Common myeloid progenitor, CD34-positive (primary cell): ENCODE data around the gene SULT1A1.
"Not testable (repeated sequence)": the region's sequence is repeated elsewhere in the genome, so short reads cannot be mapped to it uniquely, and the experiment has no call there.

Experiments
- CTCF ChIA-PET: fragments of 350-600 bp; sonication (Branson Sonifier 250); formaldehyde crosslinking; loops from one replicate; lab custom pipeline; 2021; ENCODE audit warnings: antibody characterized with exemption; lab: Charles Lee
- POLR2A ChIA-PET: fragments of 350-600 bp; sonication (Branson Sonifier 250); formaldehyde crosslinking; loops from one replicate; lab custom pipeline; 2021; ENCODE audit warnings: antibody characterized with exemption; lab: Charles Lee
- DNase-seq, 3 donors: peaks; one replicate each; pipeline versions ENCODE4 v3.0.0 to v3.0.0-alpha.2; 2013
- H3K27ac ChIP-seq, 2 experiments: 1 replicate in 1 of 2; 2 replicates in 1 of 2; pipeline ENCODE4 v1.7.0; 2013; ENCODE audit warnings: inconsistent platforms in 2 of 2, low read length in 2 of 2, mild to moderate bottlenecking in 2 of 2, low read depth in 1 of 2, moderate library complexity in 1 of 2; ENCODE audit not compliant: severe bottlenecking in 2 of 2, insufficient read depth in 1 of 2, poor library complexity in 1 of 2
- H3K27me3 ChIP-seq, 5 experiments: replicated peaks in 2 of 5; 1 replicate in 3 of 5; 2 replicates in 2 of 5; pipeline versions ENCODE4 v1.6.1 to v1.7.0; 2013; ENCODE audit warnings: low read length in 4 of 5, mild to moderate bottlenecking in 2 of 5, moderate library complexity in 2 of 5, inconsistent platforms in 1 of 5; ENCODE audit not compliant: insufficient read depth in 5 of 5, control insufficient read depth in 4 of 5
- H3K36me3 ChIP-seq, 4 experiments: 1 replicate in 2 of 4; 2 replicates in 2 of 4; pipeline versions ENCODE4 v1.6.1 to v1.7.0; 2013; ENCODE audit warnings: low read length in 3 of 4, control low read depth in 1 of 4, mild to moderate bottlenecking in 1 of 4; ENCODE audit not compliant: control insufficient read depth in 4 of 4, insufficient read depth in 4 of 4
- H3K4me1 ChIP-seq, 4 experiments: 1 replicate in 3 of 4; 2 replicates in 1 of 4; pipeline versions ENCODE4 v1.6.1 to v1.7.1; 2013; ENCODE audit warnings: low read length in 3 of 4, mild to moderate bottlenecking in 3 of 4, control low read depth in 1 of 4, inconsistent platforms in 1 of 4, moderate library complexity in 1 of 4; ENCODE audit not compliant: control insufficient read depth in 4 of 4, insufficient read depth in 4 of 4; ENCODE audit errors: control extremely low read depth in 1 of 4
- H3K4me3 ChIP-seq, 7 experiments: 1 replicate in 4 of 7; 2 replicates in 3 of 7; pipeline versions ENCODE4 v1.5.1 to v1.7.0; 2013; ENCODE audit warnings: mild to moderate bottlenecking in 7 of 7, low read length in 6 of 7, moderate library complexity in 6 of 7, inconsistent platforms in 2 of 7, low read depth in 2 of 7, control low read depth in 1 of 7; ENCODE audit not compliant: insufficient read depth in 4 of 7, control insufficient read depth in 1 of 7; ENCODE audit errors: extremely low read depth in 1 of 7
- H3K9me3 ChIP-seq, 5 experiments: 1 replicate in 4 of 5; 2 replicates in 1 of 5; pipeline versions ENCODE4 v1.6.1 to v1.7.1; 2013; ENCODE audit warnings: low read length in 4 of 5, mild to moderate bottlenecking in 2 of 5, inconsistent platforms in 1 of 5, low read depth in 1 of 5, moderate library complexity in 1 of 5; ENCODE audit not compliant: control insufficient read depth in 4 of 5, insufficient read depth in 2 of 5; ENCODE audit errors: control extremely low read depth in 1 of 5
- WGBS: methylation state at CpG from one replicate; pipeline ENCODE4 v1.1.5; 2013; ENCODE audit not compliant: insufficient coverage; 5-methylcytosine and 5-hydroxymethylcytosine counted together

Gene SULT1A1

DNA sequence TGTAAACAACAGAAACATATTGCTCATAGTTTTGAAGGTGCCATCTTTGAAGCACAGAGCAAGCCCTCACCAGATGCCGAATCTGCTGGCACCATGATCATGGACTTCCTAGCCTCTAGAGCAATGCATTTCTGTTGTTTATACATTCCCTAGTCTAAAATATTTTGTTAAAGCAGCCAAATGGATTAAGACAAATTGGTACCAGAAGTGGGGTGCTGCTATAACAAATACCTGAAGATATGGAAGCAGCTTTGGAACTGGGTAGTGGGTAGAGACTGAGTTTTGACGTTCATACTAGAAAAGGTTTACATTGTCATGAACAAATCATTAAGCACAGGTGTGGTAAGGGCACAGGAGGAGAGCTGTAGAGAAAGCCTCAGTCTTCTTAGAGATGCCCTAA, 42.6 kb downstream of the SULT1A1 start:
- ChIA-PET POLR2A (no interaction called here), CTCF (no interaction called here)
- Histone ChIP-seq H3K4me3 (no peak overlapping the region), H3K4me1 (no peaks in the 10 kb centered on the region), H3K36me3 (peaks cover 5 to 17% (median 8%) of the 10 kb centered on the region in 4 experiments), H3K27ac (no peak overlapping the region), H3K9me3 (peaks cover 0 to 14% (median 8%) of the 10 kb centered on the region in 5 experiments), H3K27me3 (no peaks in the 10 kb centered on the region)
- 100% methylated on average over 1 of the region's 2 CpGs for WGBS
- no peak for DNase-seq

GRCh38 chr16:28566233-28566925, 43.5 kb downstream of the SULT1A1 start:
- Histone ChIP-seq H3K36me3 (peaks cover 5 to 17% (median 9%) of the 10 kb centered on the region in 4 experiments), H3K9me3 (peaks cover 0 to 14% (median 8%) of the 10 kb centered on the region in 5 experiments)
- CTCF ChIA-PET, POLR2A ChIA-PET, H3K4me1 ChIP-seq, DNase-seq, H3K4me3 ChIP-seq, H3K27ac ChIP-seq, H3K27me3 ChIP-seq: not testable (repeated sequence)
- 100% methylated on average over 3 of the region's 4 CpGs for WGBS

DNA sequence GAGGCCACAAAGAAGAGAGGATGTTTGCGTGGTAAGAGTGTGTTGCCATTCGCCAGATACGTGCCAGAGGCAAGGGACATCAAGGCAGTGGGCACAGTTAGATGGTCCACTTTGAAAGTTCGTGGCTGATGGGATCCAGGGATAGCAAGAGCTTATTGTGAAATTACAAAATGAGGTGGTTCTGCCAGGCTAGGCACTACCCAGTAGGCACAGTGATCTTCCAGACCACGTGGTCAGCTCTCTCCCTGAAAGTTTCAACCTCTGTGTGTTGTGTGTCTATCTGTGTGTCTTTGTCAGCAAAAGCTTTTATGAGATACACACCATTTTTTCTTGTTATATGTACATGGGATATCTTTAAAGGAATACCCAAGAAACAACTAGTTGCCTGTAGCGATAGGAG, 46.6 kb downstream of the SULT1A1 start:
- 100% methylated on average over 2 of the region's 6 CpGs for WGBS
- Histone ChIP-seq H3K4me1 (no peaks in the 10 kb centered on the region), H3K4me3 (no peak overlapping the region), H3K36me3 (peaks cover 5 to 27% (median 17%) of the 10 kb centered on the region in 4 experiments), H3K9me3 (peaks cover 0 to 14% (median 8%) of the 10 kb centered on the region in 5 experiments), H3K27ac (no peak overlapping the region), H3K27me3 (no peaks in the 10 kb centered on the region)
- DNase-seq, result no peak
- CTCF ChIA-PET, result no interaction called here
- POLR2A ChIA-PET, result no interaction called here

DNA sequence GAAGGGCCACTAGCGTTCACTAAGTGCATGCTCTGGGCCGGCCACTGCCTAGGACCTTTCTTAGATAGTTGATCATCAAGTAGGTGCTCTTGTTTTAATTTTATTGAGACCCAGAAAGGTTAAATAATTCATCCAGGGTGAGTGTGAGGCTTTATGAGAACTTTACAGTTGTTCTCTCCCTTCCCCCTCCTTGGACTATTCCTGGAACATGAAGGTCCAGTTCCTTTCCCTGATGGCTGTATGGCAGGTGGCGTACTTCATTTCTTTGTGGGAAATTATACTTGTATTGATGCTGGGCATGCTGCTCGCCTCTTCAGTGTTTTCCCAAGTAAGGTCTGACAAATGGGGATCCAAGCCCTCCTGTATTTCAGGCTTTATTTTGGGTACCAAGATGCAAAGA, 47.6 kb downstream of the SULT1A1 start:
- no peaks in the 10 kb centered on the region for H3K4me1 ChIP-seq
- CTCF ChIA-PET, result no interaction called here
- POLR2A ChIA-PET, result no interaction called here
- H3K9me3 ChIP-seq, result peaks cover 0 to 9% (median 5%) of the 10 kb centered on the region in 5 experiments
- peaks cover 3 to 34% (median 22%) of the 10 kb centered on the region in 4 experiments for H3K36me3 ChIP-seq
- no peak for DNase-seq
- H3K27me3 ChIP-seq, result no peaks in the 10 kb centered on the region
- no peak overlapping the region for H3K27ac ChIP-seq
- no CpG with 5 or more reads among the region's 4 CpGs for WGBS
- no peak overlapping the region for H3K4me3 ChIP-seq

DNA sequence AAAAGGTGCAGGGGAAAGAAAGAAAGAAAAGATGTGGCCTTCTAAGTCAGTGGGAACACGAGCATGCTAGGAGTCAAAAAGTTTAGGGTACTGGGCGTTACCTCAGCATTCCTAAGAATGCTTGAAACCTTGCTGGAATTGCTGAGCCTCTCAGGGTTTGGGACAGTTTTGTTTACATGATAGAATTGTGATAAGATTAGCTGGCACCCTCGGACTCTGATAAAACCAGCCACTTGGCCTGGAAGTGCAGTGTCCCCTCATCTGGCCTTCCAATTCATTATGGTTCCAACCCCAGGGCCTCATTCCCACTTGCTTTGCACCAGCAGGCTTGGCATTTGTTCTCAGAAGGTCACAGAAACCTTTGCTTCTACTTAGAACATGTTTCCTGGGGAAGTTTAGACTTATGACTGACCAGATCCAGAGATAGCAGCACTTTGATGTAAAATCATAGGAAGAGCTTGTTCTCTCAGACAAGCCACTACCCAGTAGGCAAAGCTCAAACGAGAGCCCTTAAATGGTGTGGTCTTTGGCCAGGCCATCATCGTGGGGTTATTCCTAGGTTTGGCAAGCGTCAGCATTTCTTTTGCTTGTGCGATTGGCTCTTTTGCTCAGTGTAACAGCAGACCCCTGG, 48.2 kb downstream of the SULT1A1 start:
- Histone ChIP-seq H3K4me3 (no peak overlapping the region), H3K27me3 (no peaks in the 10 kb centered on the region), H3K27ac (no peak overlapping the region), H3K36me3 (peaks cover 3 to 35% (median 25%) of the 10 kb centered on the region in 4 experiments), H3K9me3 (peaks cover 0 to 6% (median 4%) of the 10 kb centered on the region in 5 experiments), H3K4me1 (no peaks in the 10 kb centered on the region)
- ChIA-PET CTCF (no interaction called here), POLR2A (no interaction called here)
- DNase-seq, result no peak
- 69% methylated on average over 7 of the region's 7 CpGs for WGBS

GRCh38 chr16:28558456-28558855, 51.4 kb downstream of the SULT1A1 start:
- peaks cover 5 to 11% (median 7%) of the 10 kb centered on the region in 4 experiments for H3K4me1 ChIP-seq
- ChIA-PET POLR2A (no interaction called here), CTCF (no interaction called here)
- 100% methylated on average over 2 of the region's 3 CpGs for WGBS
- H3K36me3 ChIP-seq, result peaks cover 5 to 27% (median 19%) of the 10 kb centered on the region in 4 experiments
- no peaks in the 10 kb centered on the region for H3K9me3 ChIP-seq
- no peaks in the 10 kb centered on the region for H3K27me3 ChIP-seq
- no peak overlapping the region for H3K4me3 ChIP-seq
- no peak overlapping the region for H3K27ac ChIP-seq
- no peak for DNase-seq

- Histone ChIP-seq H3K4me3 (no peak overlapping the region), H3K9me3 (no peaks in the 10 kb centered on the region), H3K27me3 (no peaks in the 10 kb centered on the region), H3K27ac (no peak overlapping the region), H3K36me3 (peaks cover 2 to 25% (median 18%) of the 10 kb centered on the region in 4 experiments), H3K4me1 (peaks cover 5 to 15% (median 12%) of the 10 kb centered on the region in 4 experiments)
- 100% methylated on average over 1 of the region's 2 CpGs for WGBS
- ChIA-PET CTCF (interaction anchor here (0.9 to 1.5 kb wide), 3 partner anchors 15 to 59 kb away, joined by 3 to 4 read pairs (median 4); no protein-coding TSS in a partner anchor), POLR2A (no interaction called here)
- DNase-seq, result no peak
Observed at GRCh38 chr16:28556914-28557320, 52.9 kb downstream of the SULT1A1 start.
